GM21529 (cell line): Measurements from ENCODE around the gene TOMM40.
"Not testable (repeated sequence)": the region's sequence is repeated elsewhere in the genome, so short reads cannot be mapped to it uniquely, and the experiment has no call there.

ENCODE experiments used
- ATAC-seq: cut with Tn5 transposase; IDR thresholded peaks from one replicate; pipeline ENCODE4 v1.9.1; 2021; ENCODE audit not compliant: unreplicated experiment

TOMM40 gene

GRCh38 chr19:44891016-44891882 lies at the start of gene TOMM40:
TOMM40 (plus strand) TSS chr19:44891254; CDS start chr19:44891416, 162 bp downstream.
- peak; percentile 58 for ATAC-seq

GRCh38 chr19:44845286-44845611 lies 45.8 kb upstream of the TOMM40 start:
- ATAC-seq = no peak

- no peak for ATAC-seq
Observed at GRCh38 chr19:44845612-44846454, 45.2 kb upstream of the TOMM40 start, which contains the start of gene NECTIN2. NECTIN2 (plus strand) TSS chr19:44846297; CDS start chr19:44846526, 229 bp downstream.

GRCh38 chr19:44846455-44847143 lies 44.5 kb upstream of the TOMM40 start:
- ATAC-seq = no peak

GRCh38 chr19:44847144-44848035 lies 43.7 kb upstream of the TOMM40 start:
- no peak for ATAC-seq

- ATAC-seq = no peak
Observed at GRCh38 chr19:44848036-44848811, 42.8 kb upstream of the TOMM40 start.

- ATAC-seq = no peak
Observed at GRCh38 chr19:44848812-44849447, 42.1 kb upstream of the TOMM40 start.

- ATAC-seq = no peak
Observed at GRCh38 chr19:44850641-44851109, 40.4 kb upstream of the TOMM40 start.

GRCh38 chr19:44851427-44851826 lies 39.6 kb upstream of the TOMM40 start:
- ATAC-seq = no peak

- no peak for ATAC-seq
Observed at GRCh38 chr19:44855606-44856005, 35.4 kb upstream of the TOMM40 start.

- no peak for ATAC-seq
Observed at GRCh38 chr19:44856421-44857083, 34.5 kb upstream of the TOMM40 start.

GRCh38 chr19:44857837-44858236 lies 33.2 kb upstream of the TOMM40 start:
- ATAC-seq = no peak

GRCh38 chr19:44861576-44861975 lies 29.5 kb upstream of the TOMM40 start:
- ATAC-seq = not testable (repeated sequence)

GRCh38 chr19:44863990-44864389 lies 27.1 kb upstream of the TOMM40 start:
- no peak for ATAC-seq

GRCh38 chr19:44865196-44865767 lies 25.8 kb upstream of the TOMM40 start:
- no peak for ATAC-seq

- no peak for ATAC-seq
Observed at GRCh38 chr19:44866664-44867063, 24.4 kb upstream of the TOMM40 start.

GRCh38 chr19:44867578-44867977 lies 23.5 kb upstream of the TOMM40 start:
- ATAC-seq = no peak
